T-helper 9 cell (primary cell): Measurements from ENCODE around the gene ENTPD2.
"Not testable (repeated sequence)": the region's sequence is repeated elsewhere in the genome, so short reads cannot be mapped to it uniquely, and the experiment has no call there.

Experiments used
- DNase-seq: peaks from one replicate; pipeline ENCODE4 v3.0.0-alpha.2; 2020

The ENTPD2 gene

GRCh38 chr9:137045294-137046087, 8.4 kb downstream of the ENTPD2 start:
- DNase-seq, result no peak

- DNase-seq, result no peak
Observed at GRCh38 chr9:137044502-137045177, 9.2 kb downstream of the ENTPD2 start.

DNA sequence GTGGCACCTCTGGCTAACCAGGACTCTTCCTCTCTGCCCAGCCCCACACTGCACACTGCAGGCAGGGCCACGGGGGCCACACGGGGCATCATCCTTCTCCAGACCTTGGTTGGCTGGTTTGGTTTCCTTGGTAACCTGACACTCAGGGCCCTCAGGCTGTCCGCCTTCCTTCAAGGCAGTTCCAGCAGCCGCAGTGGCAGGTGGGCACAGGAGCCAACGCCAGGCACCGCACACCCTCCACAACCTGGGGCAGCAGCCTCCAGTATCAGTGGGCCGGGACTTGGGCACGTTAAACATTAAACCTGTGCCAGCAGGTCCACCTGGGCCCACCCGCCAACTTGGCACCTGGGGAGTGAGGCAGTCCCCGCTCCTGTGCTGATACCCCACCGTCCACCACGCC, 9.8 kb downstream of the ENTPD2 start:
- no peak for DNase-seq

DNA sequence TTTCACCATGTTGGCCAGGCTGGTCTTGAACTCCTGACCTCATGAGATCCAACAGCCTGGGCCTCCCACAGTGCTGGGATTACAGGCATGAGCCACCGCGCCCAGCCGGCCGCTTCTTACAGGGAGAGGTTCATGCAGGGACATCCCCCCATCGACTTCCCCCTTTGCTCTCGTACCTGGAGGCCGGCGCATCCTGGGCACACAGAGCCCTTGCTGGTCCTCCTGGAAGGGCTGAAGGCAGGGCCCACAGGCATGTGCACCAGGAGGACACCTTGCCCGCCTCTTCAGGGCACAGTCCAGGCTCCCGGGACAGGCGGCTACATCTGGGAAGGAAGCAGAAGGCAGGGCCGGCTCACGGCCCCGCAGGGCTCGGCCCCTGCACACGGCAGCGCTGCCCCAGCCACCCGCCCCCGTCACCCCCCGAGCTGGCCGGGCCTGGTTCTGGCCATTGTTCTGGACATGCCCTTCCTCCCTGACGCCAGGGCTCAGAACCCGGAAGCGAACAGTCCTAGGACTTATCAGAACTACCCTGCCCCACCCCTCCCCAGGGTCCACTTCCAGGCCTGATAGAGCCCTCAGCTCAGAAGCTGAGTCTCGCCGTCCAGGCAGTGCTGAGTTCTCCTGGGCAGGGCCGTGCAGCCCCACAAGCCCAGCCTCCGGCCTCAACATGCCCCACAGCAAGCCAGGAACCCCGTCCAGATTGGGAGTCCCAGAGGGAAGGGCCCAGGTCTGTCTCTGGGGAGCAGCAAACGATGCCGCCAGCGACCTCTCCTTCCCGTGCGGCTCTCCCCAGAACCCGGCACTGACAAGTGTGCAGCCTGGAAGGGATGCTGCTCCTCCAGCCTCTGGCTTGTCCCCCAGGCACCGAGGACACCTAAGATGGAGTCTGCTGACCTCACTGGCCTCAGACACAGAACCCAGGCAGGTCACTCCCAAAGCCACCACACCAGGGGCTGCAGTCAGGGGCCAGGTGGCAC, 10.8 kb downstream of the ENTPD2 start:
- DNase-seq, result no peak

DNA sequence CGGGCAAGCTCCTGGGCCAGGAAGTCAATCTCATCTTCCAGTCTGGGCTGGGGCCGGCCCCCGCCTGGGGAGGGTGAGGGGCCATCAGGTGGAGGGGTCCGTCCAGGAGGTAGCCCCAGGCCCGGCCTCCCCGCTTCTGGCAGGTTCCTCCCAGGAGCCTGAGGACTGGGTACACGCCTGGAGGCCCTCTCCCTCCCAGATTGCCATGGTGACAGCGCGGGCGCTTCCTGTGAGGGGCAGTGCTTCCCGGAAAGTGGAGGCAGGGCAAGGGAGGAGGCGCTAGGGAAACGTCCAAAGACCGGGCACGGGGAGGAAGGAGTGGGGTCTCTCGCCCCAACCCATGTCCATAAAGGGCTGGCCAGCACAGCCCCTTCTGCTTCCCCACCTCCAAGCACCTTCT, 12.7 kb downstream of the ENTPD2 start:
- no peak for DNase-seq

GRCh38 chr9:137040568-137040967, 13.3 kb downstream of the ENTPD2 start:
- no peak for DNase-seq

DNA sequence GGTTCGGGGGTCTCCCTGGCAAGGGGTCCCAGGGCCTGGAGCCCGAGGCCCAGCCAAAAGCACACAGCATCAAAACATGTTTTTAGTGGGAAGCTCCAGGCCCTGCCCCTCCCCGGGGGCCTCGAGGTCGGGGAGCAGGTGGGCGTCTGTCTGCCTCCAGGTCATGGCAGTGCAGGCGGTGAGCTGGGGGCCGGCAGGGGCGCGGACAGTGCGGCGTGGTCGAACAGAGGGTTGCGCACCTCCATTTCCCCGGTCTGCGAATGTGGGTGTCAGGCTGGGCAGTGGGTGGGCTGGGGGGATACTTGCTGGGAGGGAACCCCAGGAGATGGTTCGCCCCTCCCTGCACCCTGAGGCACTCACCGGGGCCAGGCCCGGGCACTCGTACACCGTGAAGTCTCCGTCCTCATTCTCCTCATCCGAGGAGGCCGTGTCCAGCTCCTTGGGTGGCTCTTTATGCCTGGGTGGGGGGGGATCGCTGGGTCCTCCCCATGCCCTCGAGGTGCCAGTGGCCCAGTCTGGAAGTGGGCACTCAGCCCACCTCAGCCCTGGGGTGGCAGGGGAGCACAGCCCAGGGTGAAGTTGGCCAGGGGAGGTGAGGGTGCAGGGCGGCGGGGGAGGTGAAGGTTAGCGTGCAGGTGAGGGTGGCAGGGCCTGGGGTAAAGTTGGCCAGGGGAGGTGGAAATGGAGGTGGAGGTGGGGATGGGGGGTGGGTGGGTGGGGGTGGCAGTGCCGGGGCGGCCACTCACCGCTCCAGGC, 14.1 kb downstream of the ENTPD2 start:
- DNase-seq, result no peak

DNA sequence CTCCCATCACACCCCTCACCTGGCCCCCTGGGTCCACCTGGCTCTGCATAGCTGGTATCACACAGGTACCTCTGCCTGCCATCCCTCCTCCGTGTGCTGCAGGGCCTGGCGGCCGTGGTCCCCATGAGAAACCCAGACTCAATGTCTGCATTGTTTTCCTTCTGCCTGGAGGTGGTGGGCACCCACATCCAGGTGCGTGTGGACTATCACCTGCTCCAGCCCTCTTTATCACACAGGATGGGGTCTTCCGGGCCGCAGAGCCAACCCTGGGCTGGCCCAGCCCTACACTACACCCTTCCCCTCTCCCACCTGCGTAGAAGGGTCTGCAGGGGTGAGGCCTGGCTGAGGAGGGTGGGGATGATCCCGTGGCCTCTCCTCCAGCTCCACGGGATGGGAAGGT, 14.9 kb downstream of the ENTPD2 start:
- DNase-seq, result no peak

- DNase-seq, result no peak
Observed at GRCh38 chr9:137037483-137037882, 16.4 kb downstream of the ENTPD2 start.

DNA sequence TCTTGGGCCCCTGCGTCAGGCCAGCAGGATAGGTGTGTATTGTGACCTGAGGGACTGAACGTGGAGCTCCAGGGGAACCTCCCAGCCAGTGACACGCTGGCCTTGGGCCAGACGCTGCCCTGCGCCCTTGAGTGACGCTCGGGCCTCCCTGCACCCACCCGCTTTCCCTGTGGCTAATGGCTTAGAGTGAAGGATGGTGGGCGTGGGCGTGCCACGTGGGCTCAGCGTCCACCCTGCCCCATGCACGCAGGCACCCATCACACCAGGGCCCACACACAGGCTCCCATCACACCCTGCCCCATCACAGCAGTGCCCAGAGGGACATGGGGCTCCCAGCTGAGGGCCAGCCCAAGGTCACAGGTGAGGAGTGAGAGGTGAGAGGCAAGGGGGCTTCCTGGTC, 16.8 kb downstream of the ENTPD2 start:
- no peak for DNase-seq

GRCh38 chr9:137035937-137036336, 17.9 kb downstream of the ENTPD2 start:
- DNase-seq, result no peak

DNA sequence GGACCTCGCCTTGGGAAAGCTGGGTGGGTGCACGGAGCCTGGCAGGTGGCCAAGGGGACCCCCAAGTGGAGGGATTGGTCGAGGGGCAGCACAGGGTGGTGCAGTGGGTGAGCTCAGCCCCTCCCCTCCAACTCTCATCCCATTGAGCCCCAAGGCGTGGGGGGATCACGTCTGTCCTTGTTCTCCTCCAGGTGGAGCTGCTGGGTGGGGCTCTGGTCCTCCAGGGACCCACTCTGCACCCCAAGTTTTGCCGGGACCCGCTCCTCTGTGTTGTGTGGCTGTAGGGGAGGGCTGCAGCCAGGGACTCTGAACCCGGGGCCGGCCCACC, 18.4 kb downstream of the ENTPD2 start:
- no peak for DNase-seq

- peak; percentile 86 for DNase-seq
Observed at GRCh38 chr9:137034709-137035506, 19.0 kb downstream of the ENTPD2 start.

GRCh38 chr9:137034039-137034708, 19.7 kb downstream of the ENTPD2 start:
- no peak for DNase-seq

DNA sequence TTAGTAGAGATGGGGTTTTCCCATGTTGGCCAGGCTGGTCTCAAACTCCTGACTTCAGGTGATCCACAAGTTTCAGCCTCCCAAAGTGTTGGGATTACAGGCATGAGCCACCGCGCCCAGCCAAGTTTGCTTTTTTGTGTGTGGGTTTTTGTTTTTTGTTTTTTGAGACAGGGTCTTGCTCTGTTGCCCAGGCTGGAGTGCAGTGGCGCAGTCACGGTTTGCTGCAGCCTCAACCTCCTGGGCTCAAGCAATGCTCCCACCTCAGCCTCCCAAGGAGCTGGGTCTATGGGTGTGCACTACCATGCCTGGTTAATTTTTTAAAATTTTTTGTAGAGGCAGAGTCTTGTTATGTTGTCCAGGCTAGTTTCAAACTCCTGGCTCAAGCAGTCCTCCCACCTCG, 20.4 kb downstream of the ENTPD2 start:
- DNase-seq, result not testable (repeated sequence)

GRCh38 chr9:137032858-137033257, 21.0 kb downstream of the ENTPD2 start:
- DNase-seq, result no peak

DNA sequence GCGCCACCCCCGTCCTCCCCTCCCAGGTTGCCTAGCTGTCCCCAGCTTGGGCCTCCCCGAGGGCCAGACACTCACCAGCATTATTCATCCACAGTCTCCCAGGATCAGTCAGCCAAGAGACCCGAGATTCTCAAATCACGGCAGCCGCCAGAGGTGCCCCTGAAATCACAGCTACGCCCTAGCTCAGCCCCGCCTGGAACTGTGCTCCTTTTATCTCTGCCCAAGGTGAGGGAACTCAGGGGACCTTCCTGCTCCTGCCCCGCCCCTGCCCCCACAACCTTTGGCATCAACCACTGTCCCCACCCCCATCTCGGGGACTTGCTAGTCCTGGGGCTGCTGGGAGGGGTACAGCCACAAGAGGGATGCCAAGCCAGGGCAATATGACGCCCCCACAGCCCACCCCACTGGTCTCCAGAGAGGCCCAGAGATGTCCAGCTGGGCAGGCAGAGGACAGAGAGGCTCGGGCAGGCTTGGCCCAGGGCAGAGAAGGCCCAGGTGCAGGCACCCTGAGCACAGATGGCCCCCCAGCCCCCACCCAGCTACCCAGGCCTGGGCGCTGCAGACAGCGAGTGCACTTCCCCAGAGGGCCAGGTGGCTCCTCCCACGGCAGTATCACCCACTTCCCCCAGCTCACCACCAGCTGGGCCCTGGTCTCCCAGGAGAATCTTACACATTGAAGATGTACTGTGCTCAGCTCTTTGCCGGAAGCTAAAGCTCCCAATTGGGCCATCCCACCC, 21.8 kb downstream of the ENTPD2 start, which contains the start of gene FUT7:
Gene FUT7 (minus strand): TSS at position 185 of the 737 bp plus-strand sequence. CDS start 97 bp downstream, at position 88.
- DNase-seq, result peak; percentile 26

GRCh38 chr9:137030538-137031527, 23.0 kb downstream of the ENTPD2 start:
- peak; percentile 25 for DNase-seq

- no peak for DNase-seq
Observed at GRCh38 chr9:137030006-137030405, 23.9 kb downstream of the ENTPD2 start.
